HG03460 (cell line): Measurements from ENCODE around the gene PAQR4.
"Not testable (repeated sequence)": the region's sequence is repeated elsewhere in the genome, so short reads cannot be mapped to it uniquely, and the experiment has no call there.

ENCODE experiments used
- ATAC-seq: cut with Tn5 transposase; IDR thresholded peaks from one replicate; pipeline ENCODE4 v1.9.1; 2021; ENCODE audit not compliant: unreplicated experiment

The PAQR4 gene

GRCh38 chr16:2968738-2969544 lies at the start of gene PAQR4:
Gene PAQR4 (plus strand): TSS chr16:2969348. CDS start chr16:2969675, 327 bp downstream.
- peak; percentile 61 for ATAC-seq

DNA sequence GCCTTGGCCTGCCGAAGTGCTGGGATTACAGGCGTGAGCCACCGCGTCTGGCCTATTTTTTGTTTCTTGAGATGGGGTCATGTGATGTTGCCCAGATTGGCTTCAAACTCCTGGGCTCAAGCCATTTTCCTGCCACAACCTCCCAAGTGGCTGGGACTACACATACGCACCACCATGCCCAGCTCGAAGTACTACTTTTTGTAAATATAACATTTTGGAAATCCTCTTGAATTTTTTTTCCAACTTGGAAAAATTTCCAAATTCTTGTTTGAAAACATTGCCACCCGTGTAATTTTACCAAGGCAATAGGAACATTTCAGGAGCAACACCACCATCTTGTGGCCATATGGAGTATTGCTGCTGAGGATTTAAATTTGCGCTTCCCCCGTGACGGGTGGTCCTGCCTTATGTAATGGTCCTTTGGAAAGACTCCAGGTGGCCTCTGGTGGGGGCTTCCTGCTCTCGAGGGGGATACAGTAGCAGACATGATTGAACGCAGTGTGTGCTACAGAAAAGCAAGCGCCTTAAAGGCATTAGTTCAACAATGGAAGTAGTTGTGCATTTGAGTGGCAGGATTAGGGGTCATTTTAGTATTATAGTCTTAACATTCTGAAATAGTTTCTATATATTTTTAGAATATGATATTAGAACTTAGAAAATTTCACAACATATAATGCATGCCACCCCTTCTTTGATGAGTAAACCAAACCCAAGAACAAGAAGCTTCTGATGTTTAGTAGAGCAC lies 49.5 kb upstream of the PAQR4 start:
- ATAC-seq = no peak

DNA sequence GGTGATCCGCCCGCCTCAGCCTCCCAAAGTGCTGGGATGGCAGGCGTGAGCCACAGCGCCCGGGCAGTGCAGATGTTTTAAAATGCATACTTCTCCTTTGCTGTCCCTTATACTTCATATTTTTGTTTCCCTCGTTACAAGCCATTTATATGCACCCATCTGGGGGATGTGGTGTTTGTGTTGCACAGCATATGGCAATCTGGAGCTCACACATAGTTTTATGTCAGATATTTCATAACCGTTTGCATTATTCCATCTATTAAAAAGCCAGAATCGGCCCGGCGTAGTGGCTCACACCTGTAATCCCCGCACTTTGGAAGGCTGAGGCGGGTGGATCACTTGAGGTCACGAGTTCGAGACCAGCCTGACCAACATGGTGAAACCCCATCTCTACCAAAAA lies 45.7 kb upstream of the PAQR4 start:
- no peak for ATAC-seq

GRCh38 chr16:2924901-2925755 lies 44.0 kb upstream of the PAQR4 start:
- ATAC-seq = no peak

GRCh38 chr16:2925951-2926649 lies 43.0 kb upstream of the PAQR4 start:
- ATAC-seq = no peak

GRCh38 chr16:2926650-2926999 lies 42.5 kb upstream of the PAQR4 start:
- ATAC-seq = no peak

DNA sequence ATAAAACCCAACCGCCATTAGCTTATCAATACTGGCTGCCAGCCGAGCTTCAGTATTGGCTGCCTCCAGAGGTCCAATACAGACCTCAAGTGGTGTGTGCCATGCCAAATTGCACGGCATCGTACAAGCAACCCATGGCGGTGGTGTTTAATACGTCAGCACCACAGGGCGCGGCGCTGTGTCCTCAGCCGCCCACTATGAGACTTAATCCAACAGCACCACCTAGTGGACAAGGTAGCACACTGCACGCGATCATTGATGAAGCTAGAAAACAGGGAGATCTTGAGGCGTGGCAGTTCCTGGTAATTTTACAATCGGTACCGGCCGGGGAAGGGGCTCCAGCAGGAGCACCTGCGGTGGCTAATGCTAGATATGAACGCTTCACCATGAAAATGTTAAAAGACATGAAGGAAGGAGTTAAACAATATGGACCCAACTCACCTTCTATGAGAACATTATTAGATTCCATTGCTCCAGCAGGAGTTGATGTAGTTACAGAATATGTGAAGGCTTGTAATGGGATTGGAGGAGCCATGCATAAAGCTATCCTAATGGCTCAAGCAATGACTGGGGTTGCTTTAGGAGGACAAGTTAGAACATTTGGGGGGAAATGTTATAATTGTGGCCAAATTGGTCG lies 42.0 kb upstream of the PAQR4 start:
- no peak for ATAC-seq

- not testable (repeated sequence) for ATAC-seq
These were observed 41.0 kb upstream of the PAQR4 start for GRCh38 chr16:2928151-2928550.

GRCh38 chr16:2928796-2929195 lies 40.4 kb upstream of the PAQR4 start:
- no peak for ATAC-seq

DNA sequence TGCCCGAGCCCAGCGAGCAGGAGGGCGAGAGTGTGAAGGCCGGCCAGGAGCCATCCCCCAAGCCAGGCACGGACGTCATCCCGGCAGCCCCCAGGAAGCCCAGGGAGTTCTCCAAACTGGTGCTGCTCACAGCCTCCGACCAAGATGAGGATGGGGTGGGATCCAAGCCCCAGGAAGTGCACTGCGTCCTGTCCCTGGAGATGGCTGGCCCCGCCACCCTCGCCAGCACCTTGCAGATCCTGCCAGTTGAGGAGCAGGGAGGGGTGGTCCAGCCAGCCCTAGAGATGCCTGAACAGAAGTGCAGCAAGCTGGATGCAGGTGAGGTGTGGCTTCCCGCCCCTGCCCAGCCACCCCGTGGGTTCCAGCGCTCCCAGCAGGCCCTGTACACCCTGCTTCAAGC lies 39.5 kb upstream of the PAQR4 start:
- ATAC-seq = no peak

DNA sequence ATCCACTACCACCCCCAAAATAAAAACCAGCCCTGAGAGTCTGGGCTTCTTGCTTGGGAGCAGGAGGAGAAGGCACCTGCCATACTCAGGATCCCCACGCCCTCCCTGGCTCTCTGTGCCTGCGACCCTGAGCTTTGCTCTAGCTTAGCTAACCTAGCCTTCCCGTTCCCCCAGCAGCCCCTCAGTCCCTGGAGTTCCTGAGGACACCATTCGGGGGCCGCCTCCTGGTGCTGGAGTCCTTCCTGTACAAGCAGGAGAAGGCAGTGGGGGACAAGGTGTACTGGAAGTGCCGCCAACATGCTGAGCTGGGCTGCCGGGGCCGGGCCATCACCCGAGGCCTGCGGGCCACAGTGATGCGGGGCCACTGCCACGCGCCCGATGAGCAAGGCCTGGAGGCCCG lies 38.9 kb upstream of the PAQR4 start:
- ATAC-seq = no peak

GRCh38 chr16:2931231-2931914 lies 37.8 kb upstream of the PAQR4 start:
- ATAC-seq = not testable (repeated sequence)

DNA sequence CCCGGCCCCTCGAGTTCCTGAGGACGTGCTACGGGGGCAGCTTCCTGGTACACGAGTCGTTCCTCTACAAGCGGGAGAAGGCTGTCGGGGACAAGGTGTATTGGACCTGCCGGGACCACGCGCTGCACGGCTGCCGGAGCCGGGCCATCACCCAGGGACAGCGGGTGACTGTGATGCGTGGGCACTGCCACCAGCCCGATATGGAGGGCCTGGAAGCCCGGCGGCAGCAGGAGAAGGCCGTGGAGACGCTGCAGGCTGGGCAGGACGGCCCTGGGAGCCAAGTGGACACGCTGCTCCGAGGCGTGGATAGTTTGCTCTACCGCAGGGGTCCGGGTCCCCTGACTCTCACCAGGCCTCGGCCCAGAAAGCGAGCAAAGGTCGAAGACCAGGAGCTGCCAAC lies 36.0 kb upstream of the PAQR4 start:
- ATAC-seq = no peak

GRCh38 chr16:2933701-2934100 lies 35.4 kb upstream of the PAQR4 start:
- no peak for ATAC-seq

DNA sequence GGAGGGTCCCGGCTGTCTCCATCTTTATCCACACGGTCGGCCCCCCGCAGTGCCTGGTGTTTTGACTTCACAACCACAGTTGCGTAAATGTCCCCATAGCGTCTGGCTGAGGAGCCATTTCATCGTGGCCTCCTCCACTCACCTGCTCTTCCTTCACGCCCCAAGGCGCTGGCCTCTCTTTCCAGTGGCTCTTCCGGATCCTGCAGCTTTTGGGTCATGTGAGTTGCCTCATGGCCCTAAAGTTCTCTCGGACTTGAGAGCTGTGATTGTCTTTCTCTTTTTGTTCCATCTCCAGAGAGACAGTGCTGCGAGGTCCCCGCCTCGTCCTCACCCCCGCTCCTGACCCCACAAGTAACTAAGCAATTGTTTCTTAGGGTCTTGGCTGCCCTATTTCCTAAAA lies 34.7 kb upstream of the PAQR4 start:
- no peak for ATAC-seq

- no peak for ATAC-seq
These were observed 32.6 kb upstream of the PAQR4 start for GRCh38 chr16:2936436-2937011.

DNA sequence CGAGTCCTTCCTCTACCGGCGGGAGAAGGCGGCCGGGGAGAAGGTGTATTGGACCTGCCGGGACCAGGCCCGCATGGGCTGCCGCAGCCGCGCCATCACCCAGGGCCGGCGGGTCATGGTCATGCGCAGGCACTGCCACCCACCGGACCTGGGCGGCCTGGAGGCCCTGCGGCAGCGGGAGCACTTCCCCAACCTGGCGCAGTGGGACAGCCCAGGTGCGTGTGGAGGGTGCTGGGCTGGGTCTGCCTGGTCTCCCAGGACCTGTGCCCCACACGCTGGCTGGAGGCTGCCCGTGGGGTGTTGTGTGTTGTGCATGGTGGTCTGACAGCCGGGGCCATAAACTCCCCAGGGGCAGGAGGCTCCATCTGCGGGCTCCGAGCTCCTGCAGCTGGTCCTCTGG lies 32.0 kb upstream of the PAQR4 start:
- no peak for ATAC-seq

DNA sequence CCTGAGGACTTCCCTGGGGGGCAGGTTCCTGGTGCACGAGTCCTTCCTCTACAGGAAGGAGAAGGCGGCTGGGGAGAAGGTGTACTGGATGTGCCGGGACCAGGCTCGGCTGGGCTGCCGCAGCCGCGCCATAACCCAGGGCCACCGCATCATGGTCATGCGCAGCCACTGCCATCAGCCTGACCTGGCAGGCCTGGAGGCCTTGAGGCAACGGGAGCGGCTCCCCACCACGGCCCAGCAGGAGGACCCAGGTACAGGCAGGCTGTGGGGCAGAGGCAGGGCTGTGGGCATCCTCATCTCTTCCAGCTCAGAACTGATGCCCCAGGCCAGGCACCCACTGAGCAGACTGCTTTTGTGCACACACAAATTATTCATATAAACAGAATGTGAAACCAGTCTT lies 30.9 kb upstream of the PAQR4 start:
- no peak for ATAC-seq

DNA sequence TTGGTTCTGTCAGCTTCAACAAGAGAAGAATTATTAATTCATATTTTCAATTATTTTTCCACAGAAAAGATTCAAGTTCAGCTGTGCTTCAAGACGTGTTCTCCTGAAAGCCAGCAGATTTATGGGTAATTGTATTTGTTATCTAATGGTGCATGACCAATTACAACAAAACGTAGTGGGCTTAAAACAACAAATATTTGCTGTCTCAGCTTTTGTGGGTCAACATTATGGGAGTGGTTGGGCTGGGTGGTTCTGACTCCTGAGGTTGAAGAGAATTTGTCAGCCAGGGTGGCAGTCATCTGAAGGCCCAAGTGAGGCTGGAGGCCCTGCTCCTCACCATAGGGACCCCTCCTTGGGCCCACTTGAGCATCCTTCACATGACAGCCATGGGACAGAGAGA lies 29.2 kb upstream of the PAQR4 start:
- no peak for ATAC-seq

DNA sequence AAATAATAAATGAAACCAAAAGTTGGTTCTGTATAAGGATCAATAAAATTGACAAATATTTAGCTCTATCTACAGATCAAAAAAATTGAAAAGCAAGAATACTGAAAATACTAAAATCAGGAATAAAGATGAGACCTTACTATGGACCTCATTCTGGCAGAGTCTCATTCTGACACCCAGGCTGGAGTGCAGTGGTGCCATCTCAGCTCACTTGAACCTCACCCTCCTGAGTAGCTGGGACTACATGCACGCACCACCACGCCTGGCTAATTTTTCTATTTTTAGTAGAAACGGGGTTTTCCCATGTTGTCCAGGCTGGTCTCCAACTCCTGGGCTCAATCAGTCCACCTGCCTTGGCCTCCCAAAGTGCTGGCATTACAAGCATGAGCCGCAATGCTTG lies 27.1 kb upstream of the PAQR4 start:
- no peak for ATAC-seq
